Fibroblast of skin of scalp (primary cell): Measurements from ENCODE around the gene ZNF283.
A peak's percentile ranks its signal among the peaks of the same experiment; 100 is the strongest.
"Not testable (repeated sequence)": the region's sequence is repeated elsewhere in the genome, so short reads cannot be mapped to it uniquely, and the experiment has no call there.

Experiments
- DNase-seq: peaks from one replicate; pipeline ENCODE4 v3.0.0-alpha.2; 2013

The ZNF283 gene

GRCh38 chr19:43799502-43800142 is 27.5 kb upstream of the ZNF283 start:
- no peak for DNase-seq

DNA sequence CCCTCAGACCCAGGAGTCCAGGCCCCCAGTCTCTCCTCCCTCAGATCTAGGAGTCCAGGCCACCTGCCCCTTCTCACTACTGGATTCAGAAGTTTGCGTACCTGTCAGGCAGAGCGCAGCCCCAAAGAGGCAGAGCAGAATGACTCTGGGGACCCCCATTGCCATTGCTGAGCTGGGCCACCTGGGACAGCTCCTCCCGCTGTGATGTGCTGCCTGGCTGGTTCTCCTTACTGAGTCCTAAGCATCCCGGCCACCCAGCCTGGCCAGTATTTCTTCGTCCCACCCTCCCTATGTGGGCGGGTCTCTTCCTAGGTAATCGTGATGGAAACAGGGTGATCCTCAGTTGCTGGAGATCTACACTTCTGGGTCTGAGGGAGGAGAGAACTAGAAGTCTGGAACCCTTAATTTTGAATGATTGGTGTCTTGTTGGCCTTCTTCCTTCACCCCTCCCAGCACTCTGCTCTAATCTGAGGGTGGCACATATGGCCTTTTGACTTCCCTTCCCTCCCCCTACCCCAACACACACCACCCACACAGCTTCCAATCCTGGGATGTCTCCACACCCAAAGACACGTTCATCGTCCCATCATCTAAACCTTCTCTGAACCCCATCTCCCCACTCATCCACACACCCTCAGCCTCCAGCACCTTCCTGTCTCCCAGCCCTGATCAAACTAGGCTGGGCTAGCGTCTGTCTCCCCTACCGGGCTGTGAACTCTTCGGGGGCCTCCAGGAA is 24.7 kb upstream of the ZNF283 start, which contains the start of gene LYPD5:
Gene LYPD5, minus strand, starts transcription at position 232 of the 736 bp plus-strand sequence. Its CDS starts 67 bp downstream, at position 165.
- DNase-seq, result no peak

GRCh38 chr19:43804432-43804831 is 22.7 kb upstream of the ZNF283 start:
- DNase-seq, result no peak

DNA sequence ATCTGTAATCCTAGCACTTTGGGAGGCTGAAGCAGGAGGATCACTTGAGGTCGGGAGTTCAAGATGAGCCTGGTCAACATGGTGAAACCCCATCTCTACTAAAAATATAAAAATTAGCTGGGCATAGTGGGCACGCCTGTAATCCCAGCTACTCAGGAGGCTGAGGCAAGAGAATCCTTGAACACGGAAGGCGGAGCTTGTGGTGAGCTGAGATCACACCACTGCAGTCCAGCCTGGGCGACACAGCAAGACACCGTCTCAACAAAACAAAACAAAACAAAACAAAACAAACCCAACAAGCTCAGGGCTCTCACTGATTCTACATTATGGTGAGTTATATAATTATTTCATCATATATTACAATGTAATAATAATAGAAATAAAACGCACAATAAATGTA is 20.7 kb upstream of the ZNF283 start:
- DNase-seq, result not testable (repeated sequence)

- no peak for DNase-seq
These were observed 20.3 kb upstream of the ZNF283 start for GRCh38 chr19:43806848-43807247.

DNA sequence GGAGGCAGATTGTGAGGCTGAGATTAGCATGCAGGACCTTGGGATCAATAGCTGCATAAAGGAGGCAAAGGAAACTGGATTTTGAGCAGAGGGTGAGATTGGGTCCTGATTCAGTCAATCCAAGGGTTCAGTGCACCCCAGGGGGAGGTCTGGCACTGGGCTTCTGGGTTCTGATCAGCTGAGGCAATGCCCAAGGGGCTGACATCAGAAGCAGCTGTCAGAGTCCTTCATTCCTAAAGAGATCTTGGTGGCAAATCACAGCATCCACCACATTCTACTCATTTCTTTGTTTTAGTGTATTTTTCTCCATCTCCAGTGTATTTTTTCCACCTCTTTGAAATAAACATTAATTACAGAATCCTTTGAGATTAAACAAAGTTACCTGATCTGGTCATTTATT is 19.5 kb upstream of the ZNF283 start:
- DNase-seq, result no peak

DNA sequence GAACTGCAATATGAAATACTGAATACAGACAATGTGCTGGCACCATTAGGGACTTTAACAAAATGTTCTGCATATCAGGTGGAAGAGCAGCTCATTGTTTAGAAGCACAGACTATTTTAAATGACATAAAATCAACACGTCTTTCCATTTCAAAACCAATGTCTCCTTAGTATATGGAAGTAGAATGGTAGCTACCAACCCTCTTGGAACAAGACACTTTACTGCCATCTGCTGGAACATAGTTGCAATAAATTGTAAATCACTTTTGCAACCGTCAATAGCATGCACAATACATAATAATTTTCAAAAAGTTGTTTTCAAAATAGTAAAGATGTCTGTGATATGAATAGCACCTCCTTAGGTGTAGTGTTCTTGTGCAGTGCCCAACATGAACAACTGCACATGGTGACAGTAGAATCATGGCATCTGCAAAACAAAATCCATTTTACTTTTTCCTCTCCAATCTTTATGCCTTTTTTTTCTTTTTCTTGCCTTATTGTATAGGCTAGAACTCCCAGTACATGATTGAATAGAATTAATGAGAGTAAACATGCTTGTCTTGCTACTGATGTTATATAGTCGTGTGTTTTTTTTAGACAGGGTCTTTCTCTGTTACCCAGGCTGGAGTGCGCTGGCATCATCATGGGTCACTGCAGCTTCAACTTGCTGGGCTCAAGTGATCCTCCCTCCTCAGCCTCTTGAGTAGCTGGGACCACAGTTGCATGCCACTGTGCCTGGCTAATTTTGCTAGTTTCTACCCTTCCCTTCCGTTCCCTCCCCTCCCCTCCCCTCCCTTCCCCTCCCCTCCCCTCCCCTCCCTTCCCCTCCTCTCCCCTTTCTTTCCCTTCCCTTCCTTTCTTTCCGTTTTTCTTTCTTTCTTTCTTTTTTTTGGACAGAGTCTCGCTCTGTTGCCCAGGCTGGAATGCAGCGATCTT is 17.1 kb upstream of the ZNF283 start:
- DNase-seq, result peak; percentile 58

GRCh38 chr19:43811837-43812236 is 15.3 kb upstream of the ZNF283 start:
- DNase-seq, result no peak

DNA sequence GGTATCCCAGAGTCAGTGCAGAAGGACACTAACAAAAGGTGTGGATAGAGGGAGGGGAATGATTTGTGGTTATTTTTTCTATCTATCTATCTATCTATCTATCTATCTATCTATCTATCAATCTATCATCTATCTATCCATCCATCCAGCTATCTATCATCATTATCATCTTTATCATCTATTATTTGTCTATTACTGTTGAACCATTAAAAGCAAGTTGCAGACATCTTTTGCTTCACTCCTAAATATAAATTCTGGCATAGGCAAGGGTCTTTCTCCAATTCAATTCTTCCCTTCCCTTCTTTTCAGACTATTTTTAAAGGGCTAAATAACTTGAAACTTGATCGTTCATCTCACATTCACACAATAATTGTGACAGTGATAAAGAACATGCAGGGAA is 14.9 kb upstream of the ZNF283 start:
- DNase-seq, result no peak

DNA sequence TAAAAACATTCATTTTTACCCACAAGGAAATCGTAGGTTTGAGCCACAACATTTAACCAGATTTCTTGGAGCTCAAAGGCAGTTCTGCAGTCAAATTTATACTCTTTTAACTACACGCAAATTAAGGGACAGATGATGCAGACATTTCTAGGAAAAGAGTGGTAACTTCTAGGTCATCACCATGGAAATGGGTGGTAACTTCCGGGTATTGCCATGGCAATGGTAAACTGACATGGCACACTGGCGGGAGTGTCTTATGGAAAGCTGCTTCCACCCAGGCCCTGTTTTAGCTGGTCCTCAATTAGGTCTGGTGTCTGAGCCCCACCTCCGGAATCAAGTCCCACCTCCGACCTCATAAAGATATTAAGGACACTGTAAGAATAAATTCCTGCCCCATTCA is 14.4 kb upstream of the ZNF283 start:
- DNase-seq, result no peak

DNA sequence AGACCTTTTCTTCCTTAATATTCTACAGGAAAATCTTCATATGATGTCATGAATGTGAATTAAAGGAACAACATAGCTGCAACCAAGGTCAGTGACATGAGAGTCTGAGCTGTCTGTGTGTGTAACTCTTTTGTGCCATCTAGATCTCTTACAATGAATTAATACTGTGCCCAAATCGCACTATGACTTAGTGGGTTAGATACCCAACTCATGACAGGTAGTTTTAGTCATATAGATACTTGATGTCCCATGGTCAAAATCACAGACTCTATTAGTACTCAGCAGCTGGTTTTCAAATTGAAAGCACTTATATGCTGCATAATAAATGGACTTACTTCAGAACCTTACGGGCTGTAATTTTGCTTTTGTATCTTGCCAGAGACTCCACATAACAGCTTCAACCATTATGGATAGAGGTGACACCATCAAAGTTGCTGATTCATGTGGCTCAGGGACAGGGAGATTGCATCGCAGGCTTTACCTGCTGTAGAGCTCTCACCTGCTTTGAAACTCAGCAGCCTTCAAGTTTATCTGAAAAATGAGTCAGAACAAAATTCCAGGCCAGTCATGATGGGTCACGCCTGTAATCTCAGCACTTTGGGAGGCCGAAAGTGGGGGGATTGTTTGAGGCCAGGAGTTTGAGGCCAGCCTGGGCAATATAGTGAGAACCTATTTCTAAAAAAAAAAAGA is 12.3 kb upstream of the ZNF283 start:
- DNase-seq, result no peak

DNA sequence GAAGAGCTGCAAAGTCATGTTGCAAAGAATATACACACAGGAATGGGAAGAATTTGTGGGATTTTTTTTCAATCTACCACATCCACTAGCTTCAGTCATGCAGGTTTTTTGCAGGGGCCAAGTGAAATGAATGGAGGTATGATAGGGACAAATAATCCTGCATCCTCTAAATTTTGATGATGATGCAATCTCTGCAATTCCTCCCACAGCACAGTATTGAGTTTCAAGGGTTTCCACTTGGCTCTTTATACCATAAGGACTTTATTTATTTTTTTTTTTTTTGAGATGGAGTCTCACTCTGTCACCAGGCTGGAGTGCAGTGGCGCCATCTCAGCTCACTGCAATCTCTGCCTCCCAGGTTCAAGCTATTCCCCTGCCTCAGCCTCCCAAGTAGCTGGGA is 9.7 kb upstream of the ZNF283 start:
- not testable (repeated sequence) for DNase-seq

DNA sequence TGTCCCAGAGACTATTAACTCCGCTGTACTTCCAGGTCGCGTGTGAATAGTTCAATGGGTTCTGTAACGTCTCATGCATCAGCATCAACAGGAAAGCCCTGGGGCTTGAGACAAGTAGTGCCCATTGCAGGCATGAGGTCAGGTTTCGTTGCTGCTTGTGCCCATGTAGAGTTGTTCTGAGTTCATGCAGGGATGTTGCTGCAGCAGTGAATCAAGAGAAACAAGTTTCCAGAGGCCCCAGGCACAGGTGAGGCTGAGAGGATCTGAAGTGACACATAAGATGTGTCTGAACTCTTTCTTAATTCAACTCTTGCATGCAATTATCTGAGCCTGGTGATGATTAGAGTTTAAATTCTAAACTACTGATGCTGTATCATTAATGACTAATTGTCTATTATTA is 8.6 kb upstream of the ZNF283 start:
- DNase-seq, result no peak

- DNase-seq, result peak; percentile 58
These were observed 6.8 kb upstream of the ZNF283 start for GRCh38 chr19:43820098-43820883.

DNA sequence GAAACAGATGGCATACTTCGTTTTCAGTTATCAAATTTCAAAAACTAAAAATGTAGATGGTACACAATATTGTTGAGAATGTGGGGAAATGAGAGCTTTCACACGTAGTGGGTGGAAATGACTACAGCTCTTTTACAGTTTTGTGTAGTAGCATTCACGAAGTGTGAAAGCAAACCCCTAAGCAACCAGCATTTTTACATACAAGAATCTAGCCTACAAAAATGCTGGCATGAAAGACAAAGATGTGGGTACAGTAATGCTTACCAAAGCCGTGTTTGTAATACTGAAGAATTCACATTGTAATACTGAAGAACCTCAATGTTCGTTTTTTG is 6.3 kb upstream of the ZNF283 start:
- DNase-seq, result no peak

- not testable (repeated sequence) for DNase-seq
These were observed 3.3 kb upstream of the ZNF283 start for GRCh38 chr19:43823856-43824255.

DNA sequence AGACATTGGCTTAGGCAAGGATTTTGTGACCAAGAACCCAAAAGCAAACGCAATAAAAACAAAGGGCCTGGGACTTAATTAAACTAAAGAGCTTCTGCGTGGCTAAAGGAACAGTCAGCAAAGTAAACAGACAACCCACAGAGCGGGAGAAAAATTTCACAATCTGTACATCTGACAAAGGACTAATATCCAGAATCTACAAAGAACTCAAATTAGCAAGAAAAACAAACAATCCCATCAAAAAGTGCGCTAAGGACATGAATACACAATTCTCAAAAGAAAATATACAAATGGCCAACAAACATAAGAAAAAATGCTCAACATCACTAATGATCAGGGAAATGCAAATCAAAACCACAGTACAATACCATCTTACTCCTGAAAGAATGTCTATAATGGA is 2.5 kb upstream of the ZNF283 start:
- peak; percentile 5 for DNase-seq

DNA sequence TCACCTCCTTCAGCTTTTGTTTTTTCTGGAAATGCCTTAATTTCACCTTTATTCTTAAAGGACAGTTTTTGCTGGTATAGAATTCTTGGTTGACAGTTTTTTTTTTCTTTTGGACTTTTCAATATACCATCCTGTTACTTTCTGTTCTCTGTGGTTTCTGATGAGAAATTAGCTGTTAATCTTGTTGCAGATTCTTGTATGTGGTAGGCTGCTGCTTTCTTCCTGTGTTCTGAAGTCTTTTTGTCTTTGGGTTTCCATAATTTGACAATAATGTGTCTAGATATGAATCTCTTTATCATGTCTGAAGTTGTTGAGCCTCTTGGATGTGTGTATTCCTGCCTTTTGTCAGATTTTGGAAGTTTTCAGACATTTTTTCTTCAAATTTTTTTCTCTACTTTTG is 12.0 kb downstream of the ZNF283 start:
- no peak for DNase-seq

DNA sequence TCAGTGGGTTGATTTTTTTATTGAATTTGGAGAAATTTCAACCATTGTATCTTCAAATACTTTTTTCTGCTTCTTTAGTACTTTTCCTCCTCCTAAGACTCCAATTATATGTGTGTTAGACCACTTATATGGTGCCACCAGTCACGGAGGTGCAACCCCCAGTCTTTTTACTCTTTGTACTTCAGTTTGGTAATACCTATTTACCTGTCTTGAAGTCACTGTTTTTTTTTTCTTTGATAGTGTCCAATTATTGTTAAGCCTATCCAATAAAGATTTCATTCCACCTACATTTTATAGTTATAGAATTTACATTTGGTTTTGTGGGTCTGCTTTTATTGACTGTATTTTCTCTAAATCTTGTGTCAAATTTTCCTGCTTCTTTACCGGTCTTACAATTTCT is 14.9 kb downstream of the ZNF283 start:
- DNase-seq, result no peak

- no peak for DNase-seq
These were observed 20.1 kb downstream of the ZNF283 start for GRCh38 chr19:43847246-43847645.

DNA sequence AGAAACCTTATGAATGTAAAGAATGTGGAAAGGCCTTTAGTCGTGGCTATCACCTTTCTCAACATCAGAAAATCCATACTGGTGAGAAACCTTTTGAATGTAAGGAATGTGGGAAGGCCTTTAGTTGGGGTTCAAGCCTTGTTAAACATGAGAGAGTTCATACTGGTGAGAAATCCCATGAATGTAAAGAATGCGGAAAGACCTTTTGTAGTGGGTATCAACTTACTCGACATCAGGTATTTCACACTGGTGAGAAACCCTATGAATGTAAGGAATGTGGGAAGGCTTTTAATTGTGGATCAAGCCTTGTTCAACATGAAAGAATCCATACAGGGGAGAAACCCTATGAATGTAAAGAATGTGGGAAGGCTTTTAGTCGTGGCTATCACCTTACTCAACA is 20.8 kb downstream of the ZNF283 start:
- DNase-seq, result peak; percentile 6

- DNase-seq, result no peak
These were observed 21.7 kb downstream of the ZNF283 start for GRCh38 chr19:43848821-43849220.
